ENCODE data around the gene DNMT3L.
"Not testable (repeated sequence)": the region's sequence is repeated elsewhere in the genome, so short reads cannot be mapped to it uniquely, and the experiment has no call there.

GRCh38 chr21:44211978-44212377 lies 49.7 kb downstream of the DNMT3L start:
- not testable (repeated sequence) for TF ChIP-seq POLR2A, CTCF, EP300, POLR2AphosphoS5 (IDR thresholded peaks at IDR 0.05)
